Gastroesophageal sphincter (tissue), 4 donors: ENCODE data around the gene RBPJ. TPM values are rescaled to one million over a fixed set of nuclear protein-coding genes. Genes with fewer than 3 reads are reported as not detected.

Experiments used
- ATAC-seq: fragments of 150-250 bp; one replicate; pipeline ENCODE4 v1.9.1; 2016; ENCODE audit warnings: mild to moderate bottlenecking, moderate library complexity
- H3K27ac ChIP-seq, 4 donors: fragments of 200-600 bp; sonication (generic) in 3 of 4; 1 replicate in 3 of 4; 2 replicates in 1 of 4; pipeline ENCODE4 v1.5.1; 2016 to 2019
- H3K27me3 ChIP-seq: fragments of 200-600 bp; sonication (generic); one replicate; pipeline ENCODE4 v1.5.1; 2019
- H3K36me3 ChIP-seq, 2 donors: fragments of 200-600 bp; sonication (generic); one replicate each; pipeline ENCODE4 v1.5.1; 2019; ENCODE audit warnings: control low read depth in 1 of 2
- H3K4me1 ChIP-seq, 3 donors: fragments of 200-600 bp; sonication (generic); 1 replicate in 2 of 3; 2 replicates in 1 of 3; pipeline ENCODE4 v1.5.1; 2016 to 2019; ENCODE audit warnings: control low read depth in 2 of 3
- H3K4me3 ChIP-seq, 2 donors: fragments of 200-600 bp; sonication (generic); one replicate each; pipeline ENCODE4 v1.5.1; 2019; ENCODE audit warnings: mild to moderate bottlenecking in 1 of 2, moderate library complexity in 1 of 2
- H3K9me3 ChIP-seq, 3 donors: fragments of 200-600 bp; sonication (generic); one replicate each; pipeline ENCODE4 v1.5.1; 2017 to 2019; ENCODE audit warnings: control low read depth in 2 of 3
- EP300 ChIP-seq: sonication (generic); formaldehyde crosslinking; IDR thresholded peaks from one replicate; pipeline ENCODE4 v1.6.1; 2017; ENCODE audit warnings: antibody characterized with exemption, mild to moderate bottlenecking
- POLR2A ChIP-seq, 2 donors: fragments of 450-650 bp; IDR thresholded peaks; one replicate each; pipeline ENCODE4 v1.6.1; 2017; ENCODE audit warnings: antibody characterized with exemption in 2 of 2, mild to moderate bottlenecking in 2 of 2, moderate library complexity in 1 of 2
- POLR2AphosphoS5 ChIP-seq: sonication (generic); formaldehyde crosslinking; IDR thresholded peaks from one replicate; pipeline ENCODE4 v1.6.1; 2017; ENCODE audit warnings: antibody characterized with exemption
- WGBS, 2 donors: methylation state at CpG; one replicate each; pipeline ENCODE4 v1.1.5; 2018; ENCODE audit warnings: low coverage in 1 of 2; 5-methylcytosine and 5-hydroxymethylcytosine counted together
- total RNA-seq, 4 donors: library from RNA; depleted of rRNA; stranded (reverse); fragments of >200 nt; gene quantifications; one replicate each; pipeline ENCODE4 v1.1.0, GENCODE V29; 2016
- TF ChIP-seq, protein P1 (sequence below), 4 experiments: fragments of 200-600 bp in 2 of 4; fragments of 450-650 bp in 2 of 4; sonication (generic) in 1 of 4; IDR thresholded peaks; one replicate each; pipeline ENCODE4 v1.5.1; 2017 to 2019; ENCODE audit warnings: antibody characterized with exemption in 4 of 4, mild to moderate bottlenecking in 2 of 4, moderate library complexity in 2 of 4

Gene RBPJ
- total RNA-seq, 4 donors from 2014 or later: 49.5 to 128 (median 77.6) TPM

- H3K36me3 ChIP-seq: no peaks in the 10 kb centered on the region
- TF ChIP-seq, protein P1, sequence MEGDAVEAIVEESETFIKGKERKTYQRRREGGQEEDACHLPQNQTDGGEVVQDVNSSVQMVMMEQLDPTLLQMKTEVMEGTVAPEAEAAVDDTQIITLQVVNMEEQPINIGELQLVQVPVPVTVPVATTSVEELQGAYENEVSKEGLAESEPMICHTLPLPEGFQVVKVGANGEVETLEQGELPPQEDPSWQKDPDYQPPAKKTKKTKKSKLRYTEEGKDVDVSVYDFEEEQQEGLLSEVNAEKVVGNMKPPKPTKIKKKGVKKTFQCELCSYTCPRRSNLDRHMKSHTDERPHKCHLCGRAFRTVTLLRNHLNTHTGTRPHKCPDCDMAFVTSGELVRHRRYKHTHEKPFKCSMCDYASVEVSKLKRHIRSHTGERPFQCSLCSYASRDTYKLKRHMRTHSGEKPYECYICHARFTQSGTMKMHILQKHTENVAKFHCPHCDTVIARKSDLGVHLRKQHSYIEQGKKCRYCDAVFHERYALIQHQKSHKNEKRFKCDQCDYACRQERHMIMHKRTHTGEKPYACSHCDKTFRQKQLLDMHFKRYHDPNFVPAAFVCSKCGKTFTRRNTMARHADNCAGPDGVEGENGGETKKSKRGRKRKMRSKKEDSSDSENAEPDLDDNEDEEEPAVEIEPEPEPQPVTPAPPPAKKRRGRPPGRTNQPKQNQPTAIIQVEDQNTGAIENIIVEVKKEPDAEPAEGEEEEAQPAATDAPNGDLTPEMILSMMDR (IDR thresholded peaks at IDR 0.05): peak in 1 of 4 experiments; percentile 14
- no peak for TF ChIP-seq POLR2AphosphoS5
- no peak overlapping the region for H3K4me3 ChIP-seq
- peaks cover 0 to 56% (median 4%) of the 10 kb centered on the region in 3 donors for H3K4me1 ChIP-seq
- 41 to 55% methylated on average over 2 of the region's 2 CpGs for WGBS, 2 donors
- no peaks in the 10 kb centered on the region for H3K9me3 ChIP-seq
- no peak for ATAC-seq
- no peak overlapping the region for H3K27ac ChIP-seq
- no peaks in the 10 kb centered on the region for H3K27me3 ChIP-seq
Measured at GRCh38 chr4:26323821-26324220, 3.0 kb downstream of the RBPJ start.

DNA sequence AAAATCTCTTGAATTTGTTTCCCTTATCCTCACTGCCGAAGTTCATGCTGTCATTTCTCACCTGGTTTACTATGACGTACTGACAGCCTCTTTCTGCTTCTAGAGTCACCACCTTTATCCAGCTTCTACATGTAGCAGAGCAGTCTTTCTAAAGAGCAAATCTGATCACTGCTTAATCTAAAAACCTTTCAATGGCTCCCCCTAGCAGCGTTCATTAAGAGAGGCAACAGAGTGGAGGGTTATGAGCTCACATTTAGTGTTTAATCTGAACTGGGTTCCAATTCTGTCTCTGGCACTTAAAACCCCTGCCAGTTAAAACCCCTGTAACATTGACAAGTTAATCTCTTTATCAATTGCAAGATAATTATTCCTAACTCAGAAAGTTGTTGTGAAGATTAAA, 4.4 kb downstream of the RBPJ start:
- ATAC-seq: no peak
- H3K27me3 ChIP-seq: no peaks in the 10 kb centered on the region
- no peaks in the 10 kb centered on the region for H3K9me3 ChIP-seq
- no peak overlapping the region for H3K27ac ChIP-seq
- peaks cover 0 to 54% (median 4%) of the 10 kb centered on the region in 3 donors for H3K4me1 ChIP-seq
- no peak overlapping the region for H3K4me3 ChIP-seq
- 41 to 56% methylated on average over 3 of the region's 3 CpGs for WGBS, 2 donors
- no peaks in the 10 kb centered on the region for H3K36me3 ChIP-seq
- TF ChIP-seq, protein P1 (IDR thresholded peaks at IDR 0.05): peak in 1 of 4 experiments; percentile 44
- TF ChIP-seq EP300: no peak
- no peak for TF ChIP-seq POLR2AphosphoS5
- TF ChIP-seq POLR2A (IDR thresholded peaks at IDR 0.05): no peak

- Histone ChIP-seq H3K9me3 (no peaks in the 10 kb centered on the region), H3K36me3 (no peaks in the 10 kb centered on the region), H3K27ac (no peak overlapping the region), H3K4me1 (peaks cover 0 to 62% (median 4%) of the 10 kb centered on the region in 3 donors), H3K4me3 (no peak overlapping the region), H3K27me3 (no peaks in the 10 kb centered on the region)
- no peak for ATAC-seq
- 58 to 87% methylated on average over 2 of the region's 2 CpGs for WGBS, 2 donors
- TF ChIP-seq EP300: no peak
- no peak for TF ChIP-seq POLR2A (IDR thresholded peaks at IDR 0.05)
- TF ChIP-seq, protein P1 (IDR thresholded peaks at IDR 0.05): no peak
- no peak for TF ChIP-seq POLR2AphosphoS5
Measured at GRCh38 chr4:26326791-26327190, 6.0 kb downstream of the RBPJ start.

GRCh38 chr4:26330186-26330787, 9.5 kb downstream of the RBPJ start:
- Histone ChIP-seq H3K4me3 (no peak overlapping the region), H3K9me3 (no peaks in the 10 kb centered on the region), H3K27me3 (no peaks in the 10 kb centered on the region), H3K4me1 (peaks cover 0 to 27% (median 4%) of the 10 kb centered on the region in 3 donors), H3K27ac (no peak overlapping the region), H3K36me3 (no peaks in the 10 kb centered on the region)
- 42 to 50% methylated on average over 4 of the region's 4 CpGs for WGBS, 2 donors
- no peak for ATAC-seq
- TF ChIP-seq, protein P1 (IDR thresholded peaks at IDR 0.05): peak; percentile 57 to 75 (median 72)
- TF ChIP-seq POLR2A (IDR thresholded peaks at IDR 0.05): no peak

GRCh38 chr4:26330946-26331345, 10.1 kb downstream of the RBPJ start:
- TF ChIP-seq EP300 (no peak), POLR2AphosphoS5 (no peak), POLR2A (IDR thresholded peaks at IDR 0.05) (no peak)
- TF ChIP-seq, protein P1 (IDR thresholded peaks at IDR 0.05): no peak
- Histone ChIP-seq H3K9me3 (no peaks in the 10 kb centered on the region), H3K27me3 (no peaks in the 10 kb centered on the region), H3K27ac (no peak overlapping the region), H3K36me3 (no peaks in the 10 kb centered on the region), H3K4me3 (no peak overlapping the region), H3K4me1 (peaks cover 0 to 22% (median 4%) of the 10 kb centered on the region in 3 donors)
- no peak for ATAC-seq
- 100% methylated on average over 1 of the region's 6 CpGs; no CpG with 5 or more reads in 1 of the 2 donors for WGBS, 2 donors
